ENCODE results near the gene TLE2.
"Not testable (repeated sequence)": the region's sequence is repeated elsewhere in the genome, so short reads cannot be mapped to it uniquely, and the experiment has no call there.

The TLE2 gene

DNA sequence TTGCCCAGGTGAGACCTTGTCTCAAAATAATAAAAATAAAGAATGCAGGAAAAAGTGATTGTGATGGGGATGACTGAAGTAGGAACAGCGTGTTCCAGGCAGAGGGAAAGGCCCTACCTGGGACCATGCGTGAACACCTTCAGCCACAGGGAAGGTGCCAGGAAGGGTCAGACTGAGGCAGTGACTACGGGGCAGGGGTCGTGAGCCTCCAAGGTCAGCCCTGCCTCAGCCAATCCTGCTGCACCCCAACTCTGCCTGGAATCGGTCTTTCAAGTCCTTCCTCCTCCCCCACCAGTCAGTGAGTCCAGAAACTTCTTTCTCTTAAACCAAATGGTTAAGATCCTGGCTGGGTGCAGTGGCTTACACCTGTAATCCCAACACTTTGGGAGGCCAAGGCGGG is 16.1 kb upstream of the TLE2 start:
- Histone ChIP-seq H3K9ac (ENCODE audit: low read depth, low read length) (no peak overlapping the region), H3K36me3 (ENCODE audit: insufficient read depth, low read length) (no peaks in the 10 kb centered on the region), H3K9me3 (ENCODE audit: insufficient read depth, low read depth, low read length) (no peaks in the 10 kb centered on the region), H3K27ac (ENCODE audit: low read depth, low read length) (no peak overlapping the region), H3K4me1 (ENCODE audit: insufficient read depth, low read length) (peaks cover 9% of the 10 kb centered on the region), H3K27me3 (ENCODE audit: insufficient read depth, low read length) (peaks cover 37% of the 10 kb centered on the region), H3K4me3 (ENCODE audit: low read length) (no peak overlapping the region)
- 86% methylated on average over 6 of the region's 6 CpGs for WGBS

DNA sequence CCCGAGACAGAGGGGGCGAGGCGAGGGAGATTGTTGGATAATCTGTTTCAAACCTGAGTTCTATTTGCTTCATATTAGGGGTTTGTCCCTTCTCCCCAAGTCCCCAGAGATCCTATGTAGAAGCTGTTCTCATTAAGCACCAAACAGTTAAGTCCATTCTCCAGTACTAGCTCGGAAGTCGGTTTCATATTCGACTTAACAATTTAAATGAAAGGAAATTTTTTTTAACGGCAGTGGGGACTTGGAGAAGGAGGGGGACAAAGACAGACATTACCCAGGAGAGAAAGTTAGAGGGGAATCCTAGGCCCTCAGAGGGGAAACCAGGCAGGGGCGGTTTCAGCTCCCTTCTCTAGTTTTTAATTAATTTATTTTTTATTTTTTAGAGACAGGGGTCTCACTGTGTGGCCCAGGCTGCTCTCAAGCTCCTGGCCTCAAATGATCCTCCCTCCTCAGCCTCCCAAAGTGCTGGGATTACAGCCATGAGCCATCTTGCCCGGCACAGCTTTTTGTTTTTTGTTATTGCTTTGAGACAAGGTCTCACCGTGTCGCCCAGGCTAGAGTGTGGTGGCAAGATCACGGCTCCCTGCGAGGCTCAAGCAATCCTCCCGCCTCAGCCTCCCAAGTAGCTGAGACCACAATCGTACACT is 13.7 kb upstream of the TLE2 start:
- 55% methylated on average over 14 of the region's 15 CpGs for WGBS
- Histone ChIP-seq H3K36me3 (ENCODE audit: insufficient read depth, low read length) (no peaks in the 10 kb centered on the region), H3K9ac (ENCODE audit: low read depth, low read length) (no peak overlapping the region), H3K27ac (ENCODE audit: low read depth, low read length) (no peak overlapping the region), H3K9me3 (ENCODE audit: insufficient read depth, low read depth, low read length) (no peaks in the 10 kb centered on the region), H3K4me1 (ENCODE audit: insufficient read depth, low read length) (peaks cover 9% of the 10 kb centered on the region), H3K4me3 (ENCODE audit: low read length) (peak overlapping the region; percentile 44), H3K27me3 (ENCODE audit: insufficient read depth, low read length) (peaks cover 54% of the 10 kb centered on the region)

DNA sequence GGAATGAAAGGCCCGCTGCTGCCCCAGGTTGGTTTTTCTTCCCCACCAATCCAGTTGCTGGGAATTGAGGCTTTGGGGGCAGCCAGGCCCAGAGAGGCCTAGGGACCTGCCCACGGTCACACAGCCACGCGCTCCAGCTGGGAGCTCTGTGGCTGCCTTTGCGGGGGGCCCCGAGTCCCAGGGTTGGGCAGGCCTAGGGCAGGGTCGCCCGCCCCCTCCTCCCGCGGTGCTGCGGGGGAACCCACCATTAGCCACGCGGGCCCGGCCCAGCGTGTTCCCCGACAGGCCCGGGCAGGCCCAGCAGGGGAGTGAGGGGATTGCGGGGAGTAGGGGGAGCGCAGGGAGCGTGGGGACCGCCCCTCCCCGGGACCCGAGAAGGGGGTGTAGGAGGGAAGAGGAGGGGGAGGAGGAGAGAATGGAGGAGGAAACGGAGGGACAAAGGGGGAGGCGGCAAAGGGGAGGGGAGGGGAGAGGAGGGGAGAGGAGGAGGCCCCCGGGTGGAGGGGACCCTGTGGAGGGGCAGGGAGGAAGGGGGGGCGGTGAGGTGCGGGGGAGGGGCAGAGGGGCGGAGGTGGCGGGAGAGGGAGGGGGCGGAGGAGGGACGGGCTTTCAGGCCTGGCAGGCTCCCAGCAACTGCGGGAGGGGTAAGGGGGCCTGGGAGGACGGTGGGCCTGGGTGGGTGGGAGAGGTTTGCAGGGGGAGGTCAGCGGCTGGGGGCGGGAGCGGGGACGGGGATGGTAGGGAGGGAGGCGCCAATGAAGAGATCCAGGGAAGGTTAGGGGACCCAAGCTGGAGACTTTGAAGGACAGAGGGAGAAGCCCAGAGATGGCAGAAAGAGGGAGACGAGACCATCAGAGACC is 12.9 kb upstream of the TLE2 start:
- Histone ChIP-seq H3K27me3 (ENCODE audit: insufficient read depth, low read length) (peaks cover 56% of the 10 kb centered on the region), H3K4me1 (ENCODE audit: insufficient read depth, low read length) (peaks cover 9% of the 10 kb centered on the region), H3K9me3 (ENCODE audit: insufficient read depth, low read depth, low read length) (no peaks in the 10 kb centered on the region), H3K36me3 (ENCODE audit: insufficient read depth, low read length) (no peaks in the 10 kb centered on the region), H3K27ac (ENCODE audit: low read depth, low read length) (peak overlapping the region; percentile 23; the same call in 1 of the 2 replicates), H3K4me3 (ENCODE audit: low read length) (peak overlapping the region; percentile 44), H3K9ac (ENCODE audit: low read depth, low read length) (no peak overlapping the region)
- WGBS = 5% methylated on average over 37 of the region's 40 CpGs

DNA sequence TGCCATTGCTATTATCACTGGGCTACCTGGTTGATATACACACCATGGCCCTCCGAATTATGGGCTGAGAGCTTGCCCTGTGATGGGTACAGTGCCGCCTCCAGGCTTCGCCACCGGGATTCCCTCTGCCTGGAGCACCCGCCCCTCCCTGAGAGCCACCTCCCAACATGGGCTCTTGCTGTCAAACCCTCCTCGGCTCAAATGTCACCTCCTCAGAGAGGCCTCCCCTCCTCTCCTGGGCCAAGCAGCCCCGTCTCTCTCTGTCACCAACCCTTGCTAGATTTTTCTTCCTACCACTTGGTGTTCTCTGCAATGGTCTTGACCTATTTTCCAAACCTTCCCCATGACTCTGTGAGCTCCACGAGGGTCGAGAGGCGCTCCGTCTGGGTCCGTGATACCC is 12.2 kb upstream of the TLE2 start:
- Histone ChIP-seq H3K4me3 (ENCODE audit: low read length) (peak overlapping the region; percentile 36), H3K9ac (ENCODE audit: low read depth, low read length) (no peak overlapping the region)
- WGBS = 22% methylated on average over 12 of the region's 12 CpGs

DNA sequence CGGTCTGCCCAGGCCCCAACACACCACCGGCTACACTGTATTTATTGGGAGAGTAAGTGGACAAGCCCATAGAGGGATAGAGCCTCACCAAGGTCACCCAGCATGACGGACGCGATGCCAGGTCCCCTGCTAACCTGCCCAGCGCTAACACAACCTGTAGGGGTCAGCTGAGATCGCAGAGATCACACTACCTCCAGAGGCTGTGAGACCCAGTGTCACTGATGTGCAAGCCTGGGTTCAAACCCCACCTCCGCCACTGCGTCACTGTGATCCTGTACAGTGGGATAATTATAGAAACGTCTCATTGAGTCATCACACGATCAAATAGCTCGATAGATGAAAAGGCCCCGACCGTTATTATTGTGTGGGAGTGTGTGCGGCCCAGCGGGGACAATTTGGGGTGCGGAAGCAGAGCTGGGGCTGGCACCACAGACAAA is 10.6 kb upstream of the TLE2 start:
- Histone ChIP-seq H3K36me3 (ENCODE audit: insufficient read depth, low read length) (no peaks in the 10 kb centered on the region), H3K9ac (ENCODE audit: low read depth, low read length) (no peak overlapping the region), H3K27ac (ENCODE audit: low read depth, low read length) (no peak overlapping the region), H3K4me1 (ENCODE audit: insufficient read depth, low read length) (peaks cover 8% of the 10 kb centered on the region), H3K27me3 (ENCODE audit: insufficient read depth, low read length) (peaks cover 47% of the 10 kb centered on the region), H3K4me3 (ENCODE audit: low read length) (no peak overlapping the region), H3K9me3 (ENCODE audit: insufficient read depth, low read depth, low read length) (no peaks in the 10 kb centered on the region)
- WGBS = 80% methylated on average over 15 of the region's 17 CpGs

More for the DNA sequence above, 12.2 kb upstream of the TLE2 start:
- H3K4me1 ChIP-seq (ENCODE audit: insufficient read depth, low read length) = peaks cover 9% of the 10 kb centered on the region
- no peaks in the 10 kb centered on the region for H3K9me3 ChIP-seq (ENCODE audit: insufficient read depth, low read depth, low read length)
- H3K36me3 ChIP-seq (ENCODE audit: insufficient read depth, low read length) = no peaks in the 10 kb centered on the region
- H3K27ac ChIP-seq (ENCODE audit: low read depth, low read length) = no peak overlapping the region; the same call in 1 of the 2 replicates
- peaks cover 56% of the 10 kb centered on the region for H3K27me3 ChIP-seq (ENCODE audit: insufficient read depth, low read length)

DNA sequence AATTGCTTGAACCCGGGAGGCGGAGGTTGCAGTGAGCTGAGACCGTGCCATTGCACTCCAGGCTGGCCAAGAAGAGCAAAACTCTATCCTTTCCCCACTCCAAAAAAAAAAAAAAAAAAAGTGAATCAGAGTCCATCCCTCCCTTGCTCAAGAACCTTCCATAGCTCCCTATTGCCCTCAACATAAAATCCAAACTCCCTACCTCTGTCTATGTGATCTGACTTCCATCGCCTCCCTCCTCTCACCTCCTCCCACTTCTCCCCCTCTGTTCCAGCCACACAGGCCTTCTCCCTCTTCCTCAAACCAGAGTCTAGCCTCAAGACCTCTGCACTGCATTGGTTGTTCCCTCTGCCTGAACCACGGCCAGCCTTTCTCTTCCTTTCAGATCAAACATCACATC is 10.0 kb upstream of the TLE2 start:
- Histone ChIP-seq H3K27me3 (ENCODE audit: insufficient read depth, low read length) (peaks cover 51% of the 10 kb centered on the region), H3K9me3 (ENCODE audit: insufficient read depth, low read depth, low read length) (no peaks in the 10 kb centered on the region), H3K27ac (ENCODE audit: low read depth, low read length) (no peak overlapping the region), H3K4me3 (ENCODE audit: low read length) (no peak overlapping the region), H3K4me1 (ENCODE audit: insufficient read depth, low read length) (peaks cover 13% of the 10 kb centered on the region), H3K9ac (ENCODE audit: low read depth, low read length) (no peak overlapping the region), H3K36me3 (ENCODE audit: insufficient read depth, low read length) (no peaks in the 10 kb centered on the region)
- WGBS = 87% methylated on average over 5 of the region's 5 CpGs

DNA sequence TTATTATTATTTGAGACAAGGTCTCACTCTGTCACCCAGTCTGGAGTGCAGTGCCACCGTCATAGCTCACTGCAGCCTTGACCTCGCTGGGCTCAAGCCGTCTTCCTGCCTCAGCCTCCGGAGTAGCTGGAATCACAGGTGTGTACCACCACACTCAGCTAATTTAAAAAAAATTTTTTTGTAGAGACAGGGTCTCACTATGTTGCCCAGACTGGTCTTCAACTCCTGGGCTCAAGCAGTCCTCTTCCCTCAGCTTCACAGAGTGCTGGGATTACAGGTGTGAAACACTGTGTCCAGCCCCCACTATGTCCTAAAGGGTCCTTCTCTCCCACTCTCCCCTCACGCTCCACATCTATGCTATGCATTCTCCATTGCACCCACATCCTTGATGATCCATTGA is 9.1 kb upstream of the TLE2 start:
- Histone ChIP-seq H3K4me1 (ENCODE audit: insufficient read depth, low read length) (peaks cover 13% of the 10 kb centered on the region), H3K27me3 (ENCODE audit: insufficient read depth, low read length) (peaks cover 59% of the 10 kb centered on the region), H3K9ac (ENCODE audit: low read depth, low read length) (no peak overlapping the region), H3K9me3 (ENCODE audit: insufficient read depth, low read depth, low read length) (no peaks in the 10 kb centered on the region), H3K4me3 (ENCODE audit: low read length) (no peak overlapping the region), H3K27ac (ENCODE audit: low read depth, low read length) (no peak overlapping the region), H3K36me3 (ENCODE audit: insufficient read depth, low read length) (no peaks in the 10 kb centered on the region)
- WGBS = 83% methylated on average over 5 of the region's 5 CpGs

DNA sequence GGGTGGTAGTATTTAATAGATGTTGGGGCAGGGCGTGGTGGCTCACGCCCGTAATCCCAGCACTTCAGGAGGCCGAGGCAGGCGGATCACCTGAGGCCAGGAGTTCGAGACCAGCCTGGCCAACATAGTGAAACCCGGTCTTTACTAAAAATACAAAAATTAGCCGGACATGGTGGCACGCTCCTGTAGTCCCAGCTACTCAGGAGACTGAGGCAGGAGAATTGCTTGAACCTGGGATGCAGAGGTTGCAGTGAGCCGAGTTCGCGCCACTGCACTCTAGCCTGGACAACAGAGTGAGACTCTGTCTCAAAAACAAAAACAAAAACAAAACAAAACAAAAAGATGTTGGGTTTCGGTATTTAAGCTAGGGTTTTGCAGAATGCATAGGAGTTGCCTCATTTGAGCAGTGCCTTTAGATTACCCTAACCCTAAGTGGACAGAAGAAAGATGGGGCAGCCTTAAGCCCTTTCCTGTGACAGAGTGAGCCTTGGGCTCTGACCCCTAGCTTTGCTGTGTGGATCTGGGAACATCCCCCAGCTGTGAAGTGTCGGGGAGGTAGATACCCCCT is 8.0 kb upstream of the TLE2 start:
- WGBS = 50% methylated on average over 14 of the region's 14 CpGs
- peaks cover 61% of the 10 kb centered on the region for H3K27me3 ChIP-seq (ENCODE audit: insufficient read depth, low read length)

DNA sequence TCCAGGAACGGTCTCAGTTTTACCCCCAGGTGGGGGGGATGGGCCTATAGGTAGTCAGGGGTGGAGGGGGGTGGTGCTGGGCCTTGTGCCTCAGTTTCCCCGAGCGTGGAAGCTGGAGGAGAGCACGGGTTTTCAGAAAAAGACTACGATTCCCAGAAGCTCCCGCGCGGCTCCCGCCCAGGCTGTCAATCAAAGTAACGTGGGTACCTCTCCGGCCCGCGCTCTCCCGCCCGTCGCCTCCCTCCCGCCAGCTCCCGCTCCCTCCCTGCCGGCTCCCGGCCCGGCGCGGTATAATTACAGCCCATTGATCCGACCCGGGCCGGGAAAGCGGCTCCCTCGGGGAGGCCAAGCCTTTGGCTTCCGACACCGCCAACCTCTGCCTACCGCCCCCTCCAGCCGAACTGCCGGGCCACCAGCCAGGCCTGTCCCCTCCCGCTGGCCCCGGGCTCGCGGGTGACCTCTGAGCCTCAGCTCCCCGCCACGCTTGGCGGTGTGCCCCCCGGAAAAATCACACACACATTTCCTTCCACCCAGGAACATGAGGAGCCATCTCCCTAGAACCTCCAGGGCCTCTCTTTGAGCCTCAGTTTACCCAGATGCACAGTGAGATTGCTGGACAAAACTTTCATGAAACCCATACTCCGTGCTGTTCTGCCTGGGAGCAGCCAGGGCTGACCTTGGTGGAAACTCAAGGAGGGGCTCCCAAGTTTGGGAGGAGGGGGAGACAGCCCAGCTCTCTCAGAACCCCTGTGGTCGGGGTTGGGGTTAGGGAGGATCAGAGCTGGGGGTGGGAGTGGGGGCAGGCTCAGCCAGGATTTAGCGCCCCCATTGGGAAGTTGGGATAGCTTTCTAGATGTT is 7.3 kb upstream of the TLE2 start:
- Histone ChIP-seq H3K9me3 (ENCODE audit: insufficient read depth, low read depth, low read length) (no peaks in the 10 kb centered on the region), H3K27me3 (ENCODE audit: insufficient read depth, low read length) (peaks cover 62% of the 10 kb centered on the region), H3K4me3 (ENCODE audit: low read length) (peak overlapping the region; percentile 65), H3K36me3 (ENCODE audit: insufficient read depth, low read length) (no peaks in the 10 kb centered on the region), H3K4me1 (ENCODE audit: insufficient read depth, low read length) (peaks cover 9% of the 10 kb centered on the region), H3K27ac (ENCODE audit: low read depth, low read length) (peak overlapping the region; percentile 80; the same call in 1 of the 2 replicates), H3K9ac (ENCODE audit: low read depth, low read length) (peak overlapping the region; percentile 28)
- under 1% methylated on average over 44 of the region's 44 CpGs for WGBS

More for the DNA sequence above, 8.0 kb upstream of the TLE2 start:
- H3K27ac ChIP-seq (ENCODE audit: low read depth, low read length); H3K4me3 ChIP-seq (ENCODE audit: low read length); H3K36me3 ChIP-seq (ENCODE audit: insufficient read depth, low read length); H3K9me3 ChIP-seq (ENCODE audit: insufficient read depth, low read depth, low read length); H3K4me1 ChIP-seq (ENCODE audit: insufficient read depth, low read length); H3K9ac ChIP-seq (ENCODE audit: low read depth, low read length): not testable (repeated sequence)

DNA sequence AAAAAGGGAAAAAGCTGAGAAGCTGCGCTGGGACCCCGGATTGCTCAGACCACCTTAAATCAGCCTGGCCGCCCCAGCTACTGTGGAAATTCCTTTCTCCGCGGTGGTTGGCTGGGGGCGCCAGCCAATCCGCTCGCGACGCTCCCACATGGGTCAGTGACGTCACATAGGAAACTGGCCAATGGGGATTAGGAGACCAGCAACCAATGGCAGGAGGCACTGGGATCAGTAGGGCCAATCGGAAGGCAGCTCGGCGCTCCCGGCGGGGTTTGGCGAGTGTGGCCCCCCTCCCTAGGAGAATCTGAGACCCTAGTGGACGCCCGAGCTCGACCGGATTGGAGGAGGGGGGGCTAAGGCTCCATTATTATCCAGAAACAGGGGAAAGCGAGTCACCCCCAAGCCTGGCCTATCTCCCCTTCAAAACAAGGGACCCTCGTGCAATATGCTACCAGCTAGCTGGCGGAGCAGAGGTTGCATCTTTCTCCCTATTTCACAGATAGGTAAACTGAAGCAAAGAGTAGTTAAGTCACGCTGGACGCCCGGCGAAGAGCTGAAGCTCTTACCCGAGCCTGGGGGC is 6.5 kb upstream of the TLE2 start:
- H3K9ac ChIP-seq (ENCODE audit: low read depth, low read length) = peak overlapping the region; percentile 28
- 1% methylated on average over 29 of the region's 29 CpGs for WGBS
- H3K27ac ChIP-seq (ENCODE audit: low read depth, low read length) = peak overlapping the region; percentile 47; the same call in 1 of the 2 replicates
- no peaks in the 10 kb centered on the region for H3K36me3 ChIP-seq (ENCODE audit: insufficient read depth, low read length)
- peaks cover 9% of the 10 kb centered on the region for H3K4me1 ChIP-seq (ENCODE audit: insufficient read depth, low read length)
- peak overlapping the region; percentile 65 for H3K4me3 ChIP-seq (ENCODE audit: low read length)
- H3K27me3 ChIP-seq (ENCODE audit: insufficient read depth, low read length) = peaks cover 70% of the 10 kb centered on the region
- H3K9me3 ChIP-seq (ENCODE audit: insufficient read depth, low read depth, low read length) = no peaks in the 10 kb centered on the region

Data from HUES64 (cell line).